ENCODE measurements around the gene TP53BP1.
"Not testable (repeated sequence)": the region's sequence is repeated elsewhere in the genome, so short reads cannot be mapped to it uniquely, and the experiment has no call there.

The TP53BP1 gene, protein sequence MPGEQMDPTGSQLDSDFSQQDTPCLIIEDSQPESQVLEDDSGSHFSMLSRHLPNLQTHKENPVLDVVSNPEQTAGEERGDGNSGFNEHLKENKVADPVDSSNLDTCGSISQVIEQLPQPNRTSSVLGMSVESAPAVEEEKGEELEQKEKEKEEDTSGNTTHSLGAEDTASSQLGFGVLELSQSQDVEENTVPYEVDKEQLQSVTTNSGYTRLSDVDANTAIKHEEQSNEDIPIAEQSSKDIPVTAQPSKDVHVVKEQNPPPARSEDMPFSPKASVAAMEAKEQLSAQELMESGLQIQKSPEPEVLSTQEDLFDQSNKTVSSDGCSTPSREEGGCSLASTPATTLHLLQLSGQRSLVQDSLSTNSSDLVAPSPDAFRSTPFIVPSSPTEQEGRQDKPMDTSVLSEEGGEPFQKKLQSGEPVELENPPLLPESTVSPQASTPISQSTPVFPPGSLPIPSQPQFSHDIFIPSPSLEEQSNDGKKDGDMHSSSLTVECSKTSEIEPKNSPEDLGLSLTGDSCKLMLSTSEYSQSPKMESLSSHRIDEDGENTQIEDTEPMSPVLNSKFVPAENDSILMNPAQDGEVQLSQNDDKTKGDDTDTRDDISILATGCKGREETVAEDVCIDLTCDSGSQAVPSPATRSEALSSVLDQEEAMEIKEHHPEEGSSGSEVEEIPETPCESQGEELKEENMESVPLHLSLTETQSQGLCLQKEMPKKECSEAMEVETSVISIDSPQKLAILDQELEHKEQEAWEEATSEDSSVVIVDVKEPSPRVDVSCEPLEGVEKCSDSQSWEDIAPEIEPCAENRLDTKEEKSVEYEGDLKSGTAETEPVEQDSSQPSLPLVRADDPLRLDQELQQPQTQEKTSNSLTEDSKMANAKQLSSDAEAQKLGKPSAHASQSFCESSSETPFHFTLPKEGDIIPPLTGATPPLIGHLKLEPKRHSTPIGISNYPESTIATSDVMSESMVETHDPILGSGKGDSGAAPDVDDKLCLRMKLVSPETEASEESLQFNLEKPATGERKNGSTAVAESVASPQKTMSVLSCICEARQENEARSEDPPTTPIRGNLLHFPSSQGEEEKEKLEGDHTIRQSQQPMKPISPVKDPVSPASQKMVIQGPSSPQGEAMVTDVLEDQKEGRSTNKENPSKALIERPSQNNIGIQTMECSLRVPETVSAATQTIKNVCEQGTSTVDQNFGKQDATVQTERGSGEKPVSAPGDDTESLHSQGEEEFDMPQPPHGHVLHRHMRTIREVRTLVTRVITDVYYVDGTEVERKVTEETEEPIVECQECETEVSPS (N-terminal part only)

DNA sequence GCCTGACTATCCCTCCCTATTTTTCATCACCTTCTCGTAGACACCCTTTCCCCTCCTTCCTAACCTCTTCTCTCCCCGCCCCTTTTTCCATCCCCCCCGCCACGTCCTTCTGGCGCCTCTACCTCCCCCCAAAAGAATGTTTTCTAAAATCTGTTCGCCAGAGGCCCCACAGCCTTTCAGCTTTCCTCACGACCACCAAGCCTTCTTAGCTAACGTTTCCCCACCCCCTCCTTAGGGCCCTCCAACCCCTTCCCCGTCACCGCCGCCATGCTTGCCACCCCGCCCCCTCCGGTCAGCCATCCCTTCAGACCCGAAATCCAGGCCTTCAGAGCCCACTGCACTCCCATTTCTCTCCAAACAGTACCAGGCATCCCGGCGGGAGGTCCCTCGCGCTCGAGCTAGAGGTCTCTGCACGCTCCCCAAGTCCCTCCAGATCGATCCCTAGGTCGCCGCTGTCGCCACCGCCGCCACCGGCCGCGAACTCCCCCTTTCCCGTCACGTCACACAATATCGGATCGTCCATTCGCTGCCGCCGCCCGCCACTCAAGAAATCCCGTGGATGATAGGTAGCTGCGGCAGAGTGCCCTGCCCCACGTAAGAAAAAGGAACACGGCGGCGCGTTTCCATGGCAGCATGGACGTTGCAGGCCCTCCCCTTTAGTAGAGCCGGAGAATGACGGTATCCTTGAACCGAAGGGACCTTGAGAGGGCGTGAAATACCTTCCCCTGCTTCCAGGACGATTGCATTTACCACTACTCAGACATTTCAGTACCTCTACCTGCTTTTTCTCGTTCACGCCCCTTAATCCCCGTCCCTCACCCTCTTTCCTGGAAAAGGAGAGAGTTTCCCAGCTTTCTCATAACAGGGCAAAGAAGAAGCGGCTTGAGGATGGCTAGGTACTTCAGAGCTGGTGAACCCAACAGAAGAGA, at the start of gene TP53BP1:
TP53BP1 (minus strand) TSS at position 484 of the 929 bp plus-strand sequence; CDS start at position 371, 113 bp downstream.
- DNase-seq = peak; percentile 92

- no peak for DNase-seq
Observed at GRCh38 chr15:43541785-43542184, 48.8 kb upstream of the TP53BP1 start.

DNA sequence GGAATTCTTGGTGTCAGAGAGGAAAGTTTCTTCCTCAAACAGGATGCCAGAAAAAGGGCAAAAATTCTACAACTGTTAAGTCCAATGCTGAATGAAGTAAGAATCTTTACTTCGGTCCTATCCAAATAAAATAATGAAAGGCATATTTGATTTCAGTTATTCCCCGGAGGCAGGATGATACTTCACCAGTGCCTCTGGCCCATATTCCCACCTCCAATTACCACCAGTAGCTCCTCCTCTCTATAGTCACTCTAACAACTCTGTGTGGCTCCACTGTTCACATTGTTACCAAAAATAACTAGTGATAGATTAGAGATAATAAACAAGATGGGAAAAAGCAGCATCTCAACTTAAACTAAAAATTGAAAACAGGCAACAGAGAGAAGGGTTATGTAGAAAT, 45.1 kb upstream of the TP53BP1 start:
- DNase-seq = no peak

- DNase-seq = no peak
Observed at GRCh38 chr15:43534897-43535296, 41.9 kb upstream of the TP53BP1 start.

DNA sequence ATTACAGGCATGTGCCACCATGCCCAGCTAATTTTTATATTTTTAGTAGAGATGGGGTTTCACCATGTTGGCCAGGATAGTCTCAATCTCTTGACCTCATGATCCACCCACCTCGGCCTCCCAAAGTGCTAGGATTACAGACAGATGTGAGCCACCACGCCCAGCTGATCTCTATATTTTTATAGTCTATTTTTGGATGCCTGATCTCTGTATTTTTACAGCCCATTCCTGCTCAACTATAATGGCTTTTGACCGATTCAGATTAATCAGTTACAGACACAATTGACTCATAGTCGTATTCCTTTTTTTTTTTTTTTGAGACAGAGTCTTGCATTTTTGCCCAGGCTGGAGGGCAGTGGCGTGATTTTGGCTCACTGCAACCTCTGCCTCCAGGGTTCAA, 39.9 kb upstream of the TP53BP1 start:
- DNase-seq = not testable (repeated sequence)

- no peak for DNase-seq
Observed at GRCh38 chr15:43531018-43531670, 38.2 kb upstream of the TP53BP1 start.

DNA sequence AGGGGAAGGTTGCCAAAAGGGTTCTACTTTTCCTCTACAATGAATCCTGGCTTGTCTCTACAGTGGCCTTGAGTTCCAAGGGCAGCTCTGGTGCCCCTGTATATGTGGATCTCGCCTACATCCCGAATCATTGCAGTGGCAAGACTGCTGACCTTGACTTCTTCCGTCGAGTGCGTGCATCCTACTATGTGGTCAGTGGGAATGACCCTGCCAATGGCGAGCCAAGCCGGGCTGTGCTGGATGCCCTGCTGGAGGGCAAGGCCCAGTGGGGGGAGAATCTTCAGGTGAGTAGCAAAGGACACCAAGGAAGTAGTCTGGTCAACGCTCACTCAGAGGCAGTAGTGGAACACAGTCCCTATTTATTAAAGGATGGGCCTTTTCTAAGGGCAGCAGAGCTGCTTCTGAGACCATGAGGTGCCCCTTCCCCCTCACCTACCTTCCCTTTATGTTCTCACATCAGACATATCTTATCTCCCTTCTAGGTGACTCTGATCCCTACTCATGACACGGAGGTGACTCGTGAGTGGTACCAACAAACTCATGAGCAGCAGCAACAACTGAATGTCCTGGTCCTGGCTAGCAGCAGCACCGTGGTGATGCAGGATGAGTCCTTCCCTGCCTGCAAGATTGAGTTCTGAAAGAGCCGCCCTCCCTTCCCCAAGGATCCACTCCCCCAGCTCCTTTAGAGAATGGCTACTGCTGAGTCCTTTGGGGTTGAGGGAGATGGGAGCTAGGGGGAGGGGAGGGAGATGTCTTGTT, 36.8 kb upstream of the TP53BP1 start:
- no peak for DNase-seq

DNA sequence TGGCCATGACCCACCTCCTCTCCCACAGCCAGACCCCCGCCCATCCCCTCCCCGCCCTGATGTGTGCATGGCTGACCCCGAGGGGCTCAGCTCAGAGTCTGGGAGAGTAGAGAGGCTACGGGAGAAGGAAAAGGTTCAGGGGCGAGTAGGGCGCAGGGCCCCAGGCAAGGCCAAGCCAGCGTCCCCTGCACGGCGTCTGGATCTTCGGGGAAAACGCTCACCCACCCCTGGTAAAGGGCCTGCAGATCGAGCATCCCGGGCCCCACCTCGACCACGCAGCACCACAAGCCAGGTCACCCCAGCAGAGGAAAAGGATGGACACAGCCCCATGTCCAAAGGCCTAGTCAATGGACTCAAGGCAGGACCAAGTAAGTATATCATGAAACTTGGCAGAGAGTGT, 36.2 kb upstream of the TP53BP1 start:
- DNase-seq = no peak

GRCh38 chr15:43528542-43529007, 35.6 kb upstream of the TP53BP1 start:
- no peak for DNase-seq

- DNase-seq = no peak
Observed at GRCh38 chr15:43527802-43528541, 35.0 kb upstream of the TP53BP1 start.

DNA sequence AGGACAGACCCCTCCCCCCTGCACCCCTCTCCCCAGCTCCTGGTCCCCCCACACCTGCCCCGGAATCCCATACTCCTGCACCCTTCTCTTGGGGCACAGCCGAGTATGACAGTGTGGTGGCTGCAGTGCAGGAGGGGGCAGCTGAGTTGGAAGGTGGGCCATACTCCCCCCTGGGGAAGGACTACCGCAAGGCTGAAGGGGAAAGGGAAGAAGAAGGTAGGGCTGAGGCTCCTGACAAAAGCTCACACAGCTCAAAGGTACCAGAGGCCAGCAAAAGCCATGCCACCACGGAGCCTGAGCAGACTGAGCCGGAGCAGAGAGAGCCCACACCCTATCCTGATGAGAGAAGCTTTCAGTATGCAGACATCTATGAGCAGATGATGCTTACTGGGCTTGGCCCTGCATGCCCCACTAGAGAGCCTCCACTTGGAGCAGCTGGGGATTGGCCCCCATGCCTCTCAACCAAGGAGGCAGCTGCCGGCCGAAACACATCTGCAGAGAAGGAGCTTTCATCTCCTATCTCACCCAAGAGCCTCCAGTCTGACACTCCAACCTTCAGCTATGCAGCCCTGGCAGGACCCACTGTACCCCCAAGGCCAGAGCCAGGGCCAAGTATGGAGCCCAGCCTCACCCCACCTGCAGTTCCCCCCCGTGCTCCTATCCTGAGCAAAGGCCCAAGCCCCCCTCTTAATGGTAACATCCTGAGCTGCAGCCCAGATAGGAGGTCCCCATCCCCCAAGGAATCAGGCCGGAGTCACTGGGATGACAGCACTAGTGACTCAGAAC, 34.3 kb upstream of the TP53BP1 start:
- no peak for DNase-seq

DNA sequence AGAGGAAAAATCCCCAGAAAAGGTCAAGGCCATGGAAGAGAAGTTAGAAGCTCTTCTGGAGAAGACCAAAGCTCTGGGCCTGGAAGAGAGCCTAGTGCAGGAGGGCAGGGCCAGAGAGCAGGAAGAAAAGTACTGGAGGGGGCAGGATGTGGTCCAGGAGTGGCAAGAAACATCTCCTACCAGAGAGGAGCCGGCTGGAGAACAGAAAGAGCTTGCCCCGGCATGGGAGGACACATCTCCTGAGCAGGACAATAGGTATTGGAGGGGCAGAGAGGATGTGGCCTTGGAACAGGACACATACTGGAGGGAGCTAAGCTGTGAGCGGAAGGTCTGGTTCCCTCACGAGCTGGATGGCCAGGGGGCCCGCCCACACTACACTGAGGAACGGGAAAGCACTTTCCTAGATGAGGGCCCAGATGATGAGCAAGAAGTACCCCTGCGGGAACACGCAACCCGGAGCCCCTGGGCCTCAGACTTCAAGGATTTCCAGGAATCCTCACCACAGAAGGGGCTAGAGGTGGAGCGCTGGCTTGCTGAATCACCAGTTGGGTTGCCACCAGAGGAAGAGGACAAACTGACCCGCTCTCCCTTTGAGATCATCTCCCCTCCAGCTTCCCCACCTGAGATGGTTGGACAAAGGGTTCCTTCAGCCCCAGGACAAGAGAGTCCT, 33.4 kb upstream of the TP53BP1 start:
- no peak for DNase-seq

GRCh38 chr15:43525131-43525530, 32.2 kb upstream of the TP53BP1 start:
- DNase-seq = no peak

DNA sequence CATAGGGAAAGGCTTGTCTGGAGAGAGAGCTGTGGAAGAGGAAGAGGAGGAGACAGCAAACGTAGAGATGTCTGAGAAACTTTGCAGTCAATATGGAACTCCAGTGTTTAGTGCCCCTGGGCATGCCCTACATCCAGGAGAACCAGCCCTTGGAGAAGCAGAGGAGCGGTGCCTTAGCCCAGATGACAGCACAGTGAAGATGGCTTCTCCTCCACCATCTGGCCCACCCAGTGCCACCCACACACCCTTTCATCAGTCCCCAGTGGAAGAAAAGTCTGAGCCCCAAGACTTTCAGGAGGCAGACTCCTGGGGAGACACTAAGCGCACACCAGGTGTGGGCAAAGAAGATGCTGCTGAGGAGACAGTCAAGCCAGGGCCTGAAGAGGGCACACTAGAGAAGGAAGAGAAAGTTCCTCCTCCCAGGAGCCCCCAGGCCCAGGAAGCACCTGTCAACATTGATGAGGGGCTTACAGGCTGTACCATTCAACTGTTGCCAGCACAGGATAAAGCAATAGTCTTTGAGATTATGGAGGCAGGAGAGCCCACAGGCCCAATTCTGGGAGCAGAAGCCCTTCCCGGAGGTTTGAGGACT, 31.4 kb upstream of the TP53BP1 start:
- DNase-seq = no peak

GRCh38 chr15:43523646-43524045, 30.7 kb upstream of the TP53BP1 start:
- DNase-seq = no peak

DNA sequence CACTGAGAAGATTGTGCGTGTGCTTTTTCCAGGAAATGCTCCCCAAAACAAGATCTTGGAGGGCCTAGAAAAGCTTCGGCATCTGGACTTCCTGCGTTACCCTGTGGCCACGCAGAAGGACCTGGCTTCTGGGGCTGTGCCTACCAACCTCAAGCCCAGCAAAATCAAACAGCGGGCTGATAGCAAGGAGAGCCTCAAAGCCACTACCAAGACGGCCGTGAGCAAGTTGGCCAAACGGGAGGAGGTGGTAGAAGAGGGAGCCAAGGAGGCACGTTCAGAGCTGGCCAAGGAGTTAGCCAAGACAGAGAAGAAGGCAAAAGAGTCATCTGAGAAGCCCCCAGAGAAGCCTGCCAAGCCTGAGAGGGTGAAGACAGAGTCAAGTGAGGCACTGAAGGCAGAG, 29.3 kb upstream of the TP53BP1 start:
- DNase-seq = no peak

GRCh38 chr15:43521419-43521818, 28.5 kb upstream of the TP53BP1 start:
- DNase-seq = no peak

- no peak for DNase-seq
Observed at GRCh38 chr15:43520138-43520537, 27.2 kb upstream of the TP53BP1 start.
